Activated CD4-positive, alpha-beta T cell treated with anti-CD3 and anti-CD28 coated beads for 1 hour (primary cell): ENCODE data around the gene IFIT1B.
"Not testable (repeated sequence)": the region's sequence is repeated elsewhere in the genome, so short reads cannot be mapped to it uniquely, and the experiment has no call there.

Source experiments
- DNase-seq: peaks from one replicate; pipeline ENCODE4 v3.0.0-alpha.2; 2020

The IFIT1B gene

GRCh38 chr10:89377705-89378637 is at the start of gene IFIT1B:
Gene IFIT1B, plus strand, starts transcription at chr10:89378056. Its CDS starts 80 bp downstream, at chr10:89378136.
- no peak for DNase-seq

GRCh38 chr10:89329151-89329550 is 48.7 kb upstream of the IFIT1B start:
- DNase-seq: no peak

- DNase-seq: not testable (repeated sequence)
These were observed 47.8 kb upstream of the IFIT1B start for GRCh38 chr10:89330014-89330413.

- DNase-seq: no peak
These were observed 47.2 kb upstream of the IFIT1B start for GRCh38 chr10:89330537-89331212.

GRCh38 chr10:89331487-89332122 is 46.3 kb upstream of the IFIT1B start:
- DNase-seq: not testable (repeated sequence)

- DNase-seq: no peak
These were observed 45.7 kb upstream of the IFIT1B start for GRCh38 chr10:89332123-89332633.

GRCh38 chr10:89335226-89335625 is 42.6 kb upstream of the IFIT1B start:
- DNase-seq: no peak

- no peak for DNase-seq
These were observed 41.6 kb upstream of the IFIT1B start for GRCh38 chr10:89336241-89336640.

GRCh38 chr10:89337484-89337883 is 40.4 kb upstream of the IFIT1B start:
- DNase-seq: no peak

GRCh38 chr10:89338713-89339112 is 39.1 kb upstream of the IFIT1B start:
- no peak for DNase-seq

GRCh38 chr10:89339875-89340274 is 38.0 kb upstream of the IFIT1B start:
- no peak for DNase-seq

- no peak for DNase-seq
These were observed 36.2 kb upstream of the IFIT1B start for GRCh38 chr10:89341649-89342048.

GRCh38 chr10:89342206-89342958 is 35.5 kb upstream of the IFIT1B start:
- no peak for DNase-seq

- DNase-seq: no peak
These were observed 34.6 kb upstream of the IFIT1B start for GRCh38 chr10:89343089-89343767.

- no peak for DNase-seq
These were observed 33.7 kb upstream of the IFIT1B start for GRCh38 chr10:89344156-89344555.

GRCh38 chr10:89345367-89346000 is 32.4 kb upstream of the IFIT1B start:
- no peak for DNase-seq

- no peak for DNase-seq
These were observed 31.2 kb upstream of the IFIT1B start for GRCh38 chr10:89346405-89347254.

- no peak for DNase-seq
These were observed 30.0 kb upstream of the IFIT1B start for GRCh38 chr10:89347701-89348457.

- DNase-seq: no peak
These were observed 29.4 kb upstream of the IFIT1B start for GRCh38 chr10:89348481-89348880.

- DNase-seq: no peak
These were observed 28.9 kb upstream of the IFIT1B start for GRCh38 chr10:89348975-89349374.
